Transverse colon (tissue), 4 donors: ENCODE data around the gene NDRG3. TPM values are rescaled to one million over a fixed set of nuclear protein-coding genes. Genes with fewer than 3 reads are reported as not detected.
A peak's percentile ranks its signal among the peaks of the same experiment; 100 is the strongest.

Experiments used
- DNase-seq: peaks from one replicate; pipeline ENCODE4 v3.0.0-alpha.2; 2019
- H3K27ac ChIP-seq, 4 donors: fragments of 200-600 bp; sonication (generic); 2 replicates each; pipeline ENCODE4 v1.5.1; 2016 to 2018; ENCODE audit warnings: inconsistent platforms in 4 of 4
- H3K27me3 ChIP-seq: fragments of 200-600 bp; sonication (generic); 2 replicates; pipeline ENCODE4 v1.5.1; 2017; ENCODE audit warnings: inconsistent platforms
- H3K36me3 ChIP-seq, 4 donors: fragments of 200-600 bp; sonication (generic); 2 replicates each; pipeline ENCODE4 v1.5.1; 2017 to 2019; ENCODE audit warnings: inconsistent platforms in 4 of 4
- H3K4me1 ChIP-seq, 4 donors: fragments of 200-600 bp; sonication (generic); 2 replicates each; pipeline ENCODE4 v1.5.1; 2017 to 2020; ENCODE audit warnings: inconsistent platforms in 4 of 4
- H3K4me3 ChIP-seq, 4 donors: fragments of 200-600 bp; sonication (generic); 1 replicate in 1 of 4; 2 replicates in 3 of 4; pipeline versions ENCODE4 v1.5.1 to v1.6.1; 2017 to 2019; ENCODE audit warnings: inconsistent platforms in 4 of 4
- H3K9me3 ChIP-seq, 2 donors: fragments of 200-600 bp; sonication (generic); 2 replicates each; pipeline ENCODE4 v1.5.1; 2017 to 2019; ENCODE audit warnings: inconsistent platforms in 2 of 2
- EP300 ChIP-seq: sonication (generic); formaldehyde crosslinking; IDR thresholded peaks from one replicate; pipeline ENCODE4 v1.6.1; 2017; ENCODE audit warnings: antibody characterized with exemption, low read depth
- WGBS, 2 donors: methylation state at CpG; one replicate each; pipeline ENCODE4 v1.1.5; 2018; ENCODE audit warnings: low coverage in 1 of 2; 5-methylcytosine and 5-hydroxymethylcytosine counted together
- in situ Hi-C, 4 donors: fragments of 200-750 bp; cut with MboI; loops; one replicate each; pipeline versions ENCODE4 v1.15.0 to v1.15.1; 2017; ENCODE audit warnings: low sequenced_read_pairs in 3 of 4, low pct_ligation_motif_present in 1 of 4, low pct_unique_long_range_greater_than_20kb in 1 of 4
- intact Hi-C: fragments of 100-400 bp; cut with DNase I; formaldehyde crosslinking; loops from one replicate; pipeline ENCODE4 v1.15.1; 2023; ENCODE audit warnings: low total_unique reads
- small RNA-seq, 4 donors: library from RNA; depleted of rRNA; stranded (forward); fragments of <200 nt; gene quantifications; one replicate each; pipeline ENCODE3, GENCODE V24; 2016
- total RNA-seq, 4 donors: library from RNA; depleted of rRNA; stranded (reverse); fragments of >200 nt; gene quantifications; one replicate each; pipeline ENCODE4 v1.1.0, GENCODE V29; 2016

Gene NDRG3
- total RNA-seq, 4 donors from 2014 or later: 1.9 to 54.7 (median 33.1) TPM

GRCh38 chr20:36604952-36605398 is 140.9 kb downstream of the NDRG3 start:
- Histone ChIP-seq H3K9me3 (no peaks in the 10 kb centered on the region), H3K4me3 (peak overlapping the region in 3 of 4 donors; percentile 84 to 97 (median 95)), H3K4me1 (peaks cover 8 to 26% (median 20%) of the 10 kb centered on the region in 4 donors), H3K27me3 (no peaks in the 10 kb centered on the region), H3K36me3 (peaks cover 0 to 12% (median 4%) of the 10 kb centered on the region in 4 donors), H3K27ac (peak overlapping the region; percentile 90 to 98 (median 93))
- intact Hi-C loops: loop anchor here (5.0 to 10.0 kb wide), 2 partner anchors 38 to 150 kb away; no protein-coding TSS in a partner anchor
- peak; percentile 66 for DNase-seq
- TF ChIP-seq EP300: no peak
- whole genome bisulfite sequencing, 2 donors: 42 to 57% methylated on average over 6 to 15 of the region's 15 CpGs
- in situ Hi-C loops: loop anchor here in 3 of 4 donors (10.0 to 25.0 kb wide), 2 partner anchors 50 to 282 kb away; partner anchors contain the start of gene TLDC2 (in 1 of the 3)

Small RNAs within 50 kb of the gene (small RNA-seq; reads per million reads assigned to genes)
- 0 reads per million in 4 donors for gene RF00019

Other genes starting within 250 kb of the NDRG3 start
- gene MYL9, start 204.6 kb downstream of the NDRG3 start, total RNA-seq: 100 to 1,000 TPM; 156 to 974 (median 332) TPM
- gene TGIF2, start 172.5 kb downstream of the NDRG3 start, total RNA-seq: 100 to 1,000 TPM in 1 of 4 donors, 1 to 10 TPM in 2, under 1 TPM in 1; 0.75 to 130 (median 3.9) TPM
- gene RAB5IF, start 140.3 kb downstream of the NDRG3 start, total RNA-seq: 100 to 1,000 TPM in 2 of 4 donors, 10 to 100 TPM in 2; 42.2 to 136 (median 102) TPM
- gene SLA2, start 99.9 kb downstream of the NDRG3 start, total RNA-seq: 1 to 10 TPM in 1 of 4 donors, under 1 TPM in 1, not detected in 2; 0.48 to 2.6 TPM
- gene DSN1, start 27.7 kb upstream of the NDRG3 start, total RNA-seq: 1 to 10 TPM in 3 of 4 donors, under 1 TPM in 1; 0.40 to 9.8 (median 5.1) TPM
- gene TLDC2, start 130.0 kb upstream of the NDRG3 start, total RNA-seq: 10 to 100 TPM; 22.9 to 26.1 (median 23.2) TPM
- gene SAMHD1, start 205.6 kb upstream of the NDRG3 start, total RNA-seq: 10 to 100 TPM; 40.6 to 96.9 (median 70.6) TPM